H1 (cell line): ENCODE results near the gene MMP20. TPM values are rescaled to one million over a fixed set of nuclear protein-coding genes. Genes with fewer than 3 reads are reported as not detected.

Source experiments
- CTCF ChIA-PET: fragments of 300-600 bp; sonication (Branson Sonifier 250); formaldehyde crosslinking; loops from one replicate; lab custom pipeline; 2021; ENCODE audit not compliant: partially characterized antibody; lab: Charles Lee
- POLR2A ChIA-PET: fragments of 300-600 bp; sonication (Branson Sonifier 250); formaldehyde crosslinking; loops from one replicate; lab custom pipeline; 2021; ENCODE audit warnings: inconsistent platforms; ENCODE audit not compliant: partially characterized antibody; lab: Charles Lee
- DNase-seq, 2 experiments: peaks; one replicate each; pipeline versions ENCODE4 v3.0.0 to v3.0.0-alpha.2; 2010 to 2022; ENCODE audit warnings: low spot score in 2 of 2, low read depth in 1 of 2, mixed read lengths in 1 of 2
- FAIRE-seq: peaks from 2 replicates; lab custom pipeline; 2011; peaks lifted over from hg19 to GRCh38; lab: Jason Lieb, UNC
- H2AFZ ChIP-seq: 2 replicates; pipeline ENCODE4 v1.8.1; 2012; ENCODE audit warnings: low read length, inconsistent platforms
- H2AK5ac ChIP-seq: 2 replicates; pipeline ENCODE4 v1.6.1; 2013; ENCODE audit warnings: low read depth, low read length
- H2BK120ac ChIP-seq: replicated peaks from 2 replicates; pipeline ENCODE3; 2013; ENCODE audit warnings: low read depth, low read length, inconsistent platforms
- H2BK12ac ChIP-seq: 2 replicates; pipeline ENCODE4 v1.6.1; 2013; ENCODE audit warnings: low read depth, low read length
- H2BK15ac ChIP-seq: 2 replicates; pipeline ENCODE4 v1.6.1; 2013; ENCODE audit warnings: low read length
- H2BK20ac ChIP-seq: 2 replicates; pipeline ENCODE4 v1.6.1; 2013; ENCODE audit warnings: low read length
- H2BK5ac ChIP-seq: 2 replicates; pipeline ENCODE4 v1.6.1; 2013; ENCODE audit warnings: low read depth, low read length
- H3K14ac ChIP-seq: 2 replicates; pipeline ENCODE4 v1.6.1; 2013; ENCODE audit warnings: inconsistent platforms; ENCODE audit not compliant: insufficient read length
- H3K18ac ChIP-seq: 2 replicates; pipeline ENCODE4 v1.6.1; 2013; ENCODE audit warnings: low read length; ENCODE audit errors: extremely low read depth
- H3K23ac ChIP-seq: 2 replicates; pipeline ENCODE4 v1.6.1; 2013; ENCODE audit warnings: inconsistent platforms; ENCODE audit not compliant: insufficient read length
- H3K23me2 ChIP-seq: 2 replicates; pipeline ENCODE4 v1.6.1; 2013; ENCODE audit warnings: low read depth, low read length
- H3K27ac ChIP-seq: 2 replicates; pipeline ENCODE4 v1.6.1; 2011; ENCODE audit warnings: low read depth, low read length, inconsistent platforms
- H3K27me3 ChIP-seq, 4 experiments: replicated peaks in 1 of 4; 1 replicate in 1 of 4; 2 replicates in 3 of 4; pipeline versions ENCODE4 v1.6.1 to v1.8.1; 2011 to 2013; ENCODE audit warnings: low read length in 3 of 4, mild to moderate bottlenecking in 3 of 4, inconsistent platforms in 2 of 4, mixed read lengths in 2 of 4, moderate library complexity in 1 of 4; ENCODE audit not compliant: control insufficient read depth in 3 of 4, insufficient read depth in 3 of 4; ENCODE audit errors: extremely low read depth in 1 of 4
- H3K36me3 ChIP-seq, 4 experiments: 2 replicates each; pipeline versions ENCODE4 v1.6.1 to v1.8.1; 2011 to 2013; ENCODE audit warnings: mild to moderate bottlenecking in 4 of 4, low read length in 3 of 4, moderate library complexity in 2 of 4, control low read depth in 1 of 4, inconsistent platforms in 1 of 4; ENCODE audit not compliant: insufficient read depth in 4 of 4, control insufficient read depth in 2 of 4
- H3K4ac ChIP-seq: replicated peaks from 2 replicates; pipeline ENCODE3; 2013; ENCODE audit warnings: low read length, low read depth, mixed read lengths, inconsistent platforms; ENCODE audit not compliant: insufficient read length
- H3K4me1 ChIP-seq, 4 experiments: replicated peaks in 1 of 4; 1 replicate in 1 of 4; 2 replicates in 3 of 4; pipeline versions ENCODE4 v1.6.1 to v1.8.1; 2011 to 2013; ENCODE audit warnings: low read length in 3 of 4, inconsistent platforms in 2 of 4, mixed read lengths in 1 of 4; ENCODE audit not compliant: insufficient read depth in 4 of 4, control insufficient read depth in 3 of 4
- H3K4me2 ChIP-seq, 2 experiments: 2 replicates each; pipeline versions ENCODE4 v1.6.1 to v1.8.1; 2011 to 2013; ENCODE audit warnings: low read depth in 2 of 2, low read length in 2 of 2, control low read depth in 1 of 2, inconsistent platforms in 1 of 2, mild to moderate bottlenecking in 1 of 2; ENCODE audit not compliant: insufficient read depth in 1 of 2
- H3K4me3 ChIP-seq, 4 experiments: fragments of 200-600, 300-600 bp in 1 of 4; sonication (generic), shearing (Covaris generic), sonication (Bioruptor Twin) in 1 of 4; 2 replicates each; pipeline versions ENCODE4 v1.5.1 to v1.8.1; 2011 to 2016; ENCODE audit warnings: low read length in 4 of 4, low read depth in 3 of 4, control low read depth in 2 of 4, inconsistent platforms in 2 of 4, mild to moderate bottlenecking in 2 of 4, mixed read lengths in 1 of 4, moderate library complexity in 1 of 4; ENCODE audit not compliant: insufficient read depth in 2 of 4; ENCODE audit errors: extremely low read depth in 1 of 4
- H3K56ac ChIP-seq: replicated peaks from 2 replicates; pipeline ENCODE3; 2013; ENCODE audit warnings: low read depth, mild to moderate bottlenecking, mixed read lengths, low read length, inconsistent platforms; ENCODE audit not compliant: insufficient read length
- H3K79me1 ChIP-seq: 2 replicates; pipeline ENCODE4 v1.6.1; 2013; ENCODE audit warnings: low read depth, low read length, control low read depth
- H3K79me2 ChIP-seq, 2 experiments: 2 replicates each; pipeline versions ENCODE4 v1.6.1 to v1.8.1; 2012 to 2013; ENCODE audit warnings: low read length in 2 of 2, mild to moderate bottlenecking in 2 of 2, inconsistent platforms in 1 of 2; ENCODE audit not compliant: insufficient read depth in 2 of 2, control insufficient read depth in 1 of 2
- H3K9ac ChIP-seq, 4 experiments: replicated peaks in 1 of 4; 1 replicate in 1 of 4; 2 replicates in 3 of 4; pipeline versions ENCODE4 v1.6.1 to v1.8.1; 2011 to 2013; ENCODE audit warnings: low read depth in 3 of 4, low read length in 3 of 4, control low read depth in 2 of 4, mild to moderate bottlenecking in 2 of 4, moderate library complexity in 2 of 4, inconsistent platforms in 1 of 4; ENCODE audit errors: extremely low read depth in 1 of 4
- H3K9me3 ChIP-seq, 2 experiments: 2 replicates each; pipeline versions ENCODE4 v1.6.1 to v1.8.1; 2012 to 2013; ENCODE audit warnings: mild to moderate bottlenecking in 2 of 2, moderate library complexity in 2 of 2, control low read depth in 1 of 2, inconsistent platforms in 1 of 2, low read depth in 1 of 2, low read length in 1 of 2, mixed read lengths in 1 of 2; ENCODE audit not compliant: insufficient read depth in 2 of 2
- H4K20me1 ChIP-seq, 2 experiments: replicated peaks in 1 of 2; 2 replicates each; pipeline versions ENCODE3 to v1.8.1; 2011 to 2013; ENCODE audit warnings: inconsistent platforms in 2 of 2, low read length in 2 of 2, mild to moderate bottlenecking in 1 of 2; ENCODE audit not compliant: insufficient read depth in 2 of 2, control insufficient read depth in 1 of 2
- H4K5ac ChIP-seq: 2 replicates; pipeline ENCODE4 v1.6.1; 2013; ENCODE audit warnings: low read length, low read depth, mixed read lengths, inconsistent platforms; ENCODE audit not compliant: insufficient read length
- H4K8ac ChIP-seq: 2 replicates; pipeline ENCODE4 v1.8.0; 2013; ENCODE audit warnings: mild to moderate bottlenecking, moderate library complexity, low read length, inconsistent platforms; ENCODE audit not compliant: insufficient read depth; ENCODE audit errors: extremely low read depth
- H4K91ac ChIP-seq: replicated peaks from 2 replicates; pipeline ENCODE3; 2013; ENCODE audit warnings: low read length, mixed read lengths, inconsistent platforms; ENCODE audit not compliant: insufficient read length
- BACH1 ChIP-seq: IDR thresholded peaks from 2 replicates; pipeline ENCODE4 v1.6.1; 2012; ENCODE audit warnings: low read length, improper control_type of control experiment
- CBX5 ChIP-seq: fragments of 300-800, 300-1000 bp; sonication (generic); IDR thresholded peaks from 2 replicates; pipeline ENCODE4 v1.7.1; 2016; ENCODE audit warnings: antibody characterized with exemption, low read length, low read depth
- CEBPB ChIP-seq: IDR thresholded peaks from 2 replicates; pipeline ENCODE4 v1.6.1; 2012; ENCODE audit warnings: low read depth, low read length
- CHD2 ChIP-seq: IDR thresholded peaks from 2 replicates; pipeline ENCODE4 v1.6.1; 2012; ENCODE audit warnings: low read length, improper control_type of control experiment
- KDM4A ChIP-seq: IDR thresholded peaks from one replicate; pipeline ENCODE4 v1.7.1; 2012; ENCODE audit warnings: low read depth, mild to moderate bottlenecking, moderate library complexity, low read length, inconsistent platforms; ENCODE audit not compliant: severe bottlenecking
- POLR2AphosphoS5 ChIP-seq: IDR thresholded peaks from 2 replicates; pipeline ENCODE4 v1.6.1; 2011; ENCODE audit warnings: low read depth, low read length
- RBBP5 ChIP-seq: IDR thresholded peaks from 2 replicates; pipeline ENCODE4 v1.7.1; 2012; ENCODE audit warnings: low read depth, mild to moderate bottlenecking, inconsistent platforms, low read length, moderate library complexity, borderline replicate concordance
- WGBS, 2 experiments: shearing (Covaris generic) in 1 of 2; methylation state at CpG; one replicate each; pipeline versions ENCODE4 v1.1.6 to v1.1.7; 2013 to 2015; ENCODE audit warnings: low lambda C conversion rate in 2 of 2, mixed read lengths in 2 of 2, inconsistent platforms in 1 of 2, low coverage in 1 of 2, missing lambda C conversion rate in 1 of 2; ENCODE audit not compliant: insufficient replicate concordance in 2 of 2, insufficient coverage in 1 of 2, insufficient read length in 1 of 2; ENCODE audit errors: extremely low coverage in 1 of 2, missing lambda C conversion rate in 1 of 2; 5-methylcytosine and 5-hydroxymethylcytosine counted together
- polyA plus RNA-seq, 7 experiments: library from polyadenylated mRNA; depleted of rRNA in 3 of 7; stranded (reverse) in 5 of 7; unstranded in 2 of 7; fragments of >200 nt in 5 of 7; fragments of 200-250 nt in 2 of 7; gene quantifications; 1 replicate in 5 of 7; 2 replicates in 1 of 7; 4 replicates in 1 of 7; pipeline versions ENCODE4 v1.2.1 to v1.2.3, GENCODE V29; 2011 to 2013; ENCODE audit warnings: missing spikeins in 2 of 7, mixed read lengths in 2 of 7
- total RNA-seq: library from RNA; stranded (reverse); fragmentation: NEBNext Ultra II Directional; extraction: Animal tissue kit (Norgen Biotek cat#: 25700); gene quantifications from 2 replicates; pipeline ENCODE4 v1.2.1, GENCODE V29; 2021
- TF ChIP-seq, protein P1 (sequence below), 3 experiments: IDR thresholded peaks; 1 replicate in 2 of 3; 2 replicates in 1 of 3; pipeline versions ENCODE4 v1.5.1 to v1.6.1; 2011; ENCODE audit warnings: low read length in 3 of 3, mild to moderate bottlenecking in 3 of 3, inconsistent platforms in 2 of 3, low read depth in 1 of 3, moderate library complexity in 1 of 3; ENCODE audit not compliant: insufficient read depth in 1 of 3; ENCODE audit errors: control extremely low read depth in 1 of 3

The MMP20 gene
- total and polyA plus RNA-seq, 2 of the 8 experiments (the other 6 are each of a cell fraction or from before 2014, with no cell fraction given) = not detected

DNA sequence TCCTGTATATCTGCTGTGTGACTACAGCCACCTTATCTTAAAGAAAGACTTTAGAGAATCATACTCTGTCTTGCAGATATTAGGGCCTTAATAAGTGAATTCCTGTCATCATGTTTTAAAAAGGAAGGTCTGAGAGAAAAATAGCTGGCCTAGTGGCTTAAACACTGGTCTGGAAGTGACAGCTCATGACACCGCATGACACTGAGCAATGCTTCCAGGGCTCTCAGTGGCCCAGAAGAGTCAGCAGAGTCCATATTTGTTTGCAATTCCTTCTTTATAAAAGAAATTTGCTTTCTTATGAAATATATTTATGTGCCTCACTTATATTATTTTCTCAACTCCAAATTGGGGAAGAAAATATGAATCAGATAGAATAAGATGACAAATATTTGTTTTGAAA is 33.0 kb downstream of the MMP20 start:
- Histone ChIP-seq H3K79me1 (no peaks in the 10 kb centered on the region), H3K23ac (no peak overlapping the region), H3K79me2 (no peaks in the 10 kb centered on the region), H3K9me3 (no peaks in the 10 kb centered on the region), H2BK20ac (no peak overlapping the region), H3K4me2 (no peak overlapping the region), H2BK15ac (no peak overlapping the region), H4K91ac (no peak overlapping the region), H3K27me3 (no peaks in the 10 kb centered on the region), H4K20me1 (no peaks in the 10 kb centered on the region), H3K23me2 (no peaks in the 10 kb centered on the region), H4K8ac (no peak overlapping the region), H2AK5ac (no peak overlapping the region), H3K56ac (no peak overlapping the region), H3K4ac (no peak overlapping the region), H3K9ac (no peak overlapping the region), H3K36me3 (no peaks in the 10 kb centered on the region), H2BK5ac (no peak overlapping the region), H2AFZ (no peak overlapping the region), H3K14ac (no peak overlapping the region), H3K27ac (no peak overlapping the region), H4K5ac (no peak overlapping the region), H2BK120ac (no peak overlapping the region), H2BK12ac (no peak overlapping the region), H3K18ac (no peak overlapping the region), H3K4me1 (no peaks in the 10 kb centered on the region), H3K4me3 (no peak overlapping the region)
- 94% methylated on average over 1 of the region's 1 CpG; no CpG with 5 or more reads in 1 of the 2 experiments for WGBS, 2 experiments
- CTCF ChIA-PET = interaction anchor here (0.6 to 3.7 kb wide), 16 partner anchors 9 to 338 kb away, joined by 3 to 28 read pairs (median 4); partner anchors contain the start of gene MMP20
- FAIRE-seq (no peak), DNase-seq (no peak)
- TF ChIP-seq CBX5 = no peak
- TF ChIP-seq RBBP5 = no peak
- no peak for TF ChIP-seq BACH1
- no peak for TF ChIP-seq CHD2
- TF ChIP-seq CEBPB = no peak
- TF ChIP-seq POLR2AphosphoS5 = no peak
- TF ChIP-seq, protein P1, sequence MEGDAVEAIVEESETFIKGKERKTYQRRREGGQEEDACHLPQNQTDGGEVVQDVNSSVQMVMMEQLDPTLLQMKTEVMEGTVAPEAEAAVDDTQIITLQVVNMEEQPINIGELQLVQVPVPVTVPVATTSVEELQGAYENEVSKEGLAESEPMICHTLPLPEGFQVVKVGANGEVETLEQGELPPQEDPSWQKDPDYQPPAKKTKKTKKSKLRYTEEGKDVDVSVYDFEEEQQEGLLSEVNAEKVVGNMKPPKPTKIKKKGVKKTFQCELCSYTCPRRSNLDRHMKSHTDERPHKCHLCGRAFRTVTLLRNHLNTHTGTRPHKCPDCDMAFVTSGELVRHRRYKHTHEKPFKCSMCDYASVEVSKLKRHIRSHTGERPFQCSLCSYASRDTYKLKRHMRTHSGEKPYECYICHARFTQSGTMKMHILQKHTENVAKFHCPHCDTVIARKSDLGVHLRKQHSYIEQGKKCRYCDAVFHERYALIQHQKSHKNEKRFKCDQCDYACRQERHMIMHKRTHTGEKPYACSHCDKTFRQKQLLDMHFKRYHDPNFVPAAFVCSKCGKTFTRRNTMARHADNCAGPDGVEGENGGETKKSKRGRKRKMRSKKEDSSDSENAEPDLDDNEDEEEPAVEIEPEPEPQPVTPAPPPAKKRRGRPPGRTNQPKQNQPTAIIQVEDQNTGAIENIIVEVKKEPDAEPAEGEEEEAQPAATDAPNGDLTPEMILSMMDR (IDR thresholded peaks at IDR 0.05; ENCODE audit: control extremely low read depth in 1 of 3, insufficient read depth in 1 of 3, low read depth in 1 of 3, low read length in 3 of 3) = no peak
- TF ChIP-seq KDM4A = no peak
- POLR2A ChIA-PET = no interaction called here
